H1 (cell line): ENCODE measurements around the gene ANKRD2. TPM values are rescaled to one million over a fixed set of nuclear protein-coding genes. Genes with fewer than 3 reads are reported as not detected.

ENCODE experiments used
- EZH2 ChIP-seq: fragments of 200-600 bp; sonication (generic); IDR thresholded peaks from 2 replicates; pipeline ENCODE4 v1.7.1; 2012; ENCODE audit warnings: low read depth, mild to moderate bottlenecking, moderate library complexity, low read length, inconsistent platforms; ENCODE audit not compliant: severe bottlenecking
- polyA plus RNA-seq, 7 experiments: library from polyadenylated mRNA; depleted of rRNA in 3 of 7; stranded (reverse) in 5 of 7; unstranded in 2 of 7; fragments of >200 nt in 5 of 7; fragments of 200-250 nt in 2 of 7; gene quantifications; 1 replicate in 5 of 7; 2 replicates in 1 of 7; 4 replicates in 1 of 7; pipeline versions ENCODE4 v1.2.1 to v1.2.3, GENCODE V29; 2011 to 2013; ENCODE audit warnings: missing spikeins in 2 of 7, mixed read lengths in 2 of 7
- total RNA-seq: library from RNA; stranded (reverse); fragmentation: NEBNext Ultra II Directional; extraction: Animal tissue kit (Norgen Biotek cat#: 25700); gene quantifications from 2 replicates; pipeline ENCODE4 v1.2.1, GENCODE V29; 2021

Gene ANKRD2
- total and polyA plus RNA-seq, 2 of the 8 experiments (the other 6 are each of a cell fraction or from before 2014, with no cell fraction given), result not detected

DNA sequence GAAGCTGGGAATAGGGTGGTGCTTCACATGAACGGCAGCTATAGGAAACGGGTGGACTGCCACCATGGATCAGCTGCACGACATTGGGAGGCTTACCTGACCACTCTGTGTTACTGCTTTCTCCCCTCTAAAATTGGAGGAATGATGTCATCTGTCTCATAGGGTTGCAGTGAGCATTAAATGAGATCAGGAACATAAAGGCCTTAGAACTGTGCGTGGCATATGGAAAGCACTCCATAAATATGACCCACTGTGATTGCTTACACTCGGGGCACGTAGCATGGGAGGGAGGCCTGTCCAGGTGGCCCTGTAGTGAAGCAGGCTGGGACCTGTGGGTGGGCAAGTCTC lies 26.7 kb downstream of the ANKRD2 start (continued):
- no peak for TF ChIP-seq EZH2
- TF ChIP-seq, all 59 proteins: peak for 0
